ENCODE measurements around the gene CDSN.

Gene CDSN

GRCh38 chr6:31156641-31157040 lies 36.4 kb upstream of the CDSN start:
- no peak overlapping the region for H3K4me3 ChIP-seq (ENCODE audit: low read depth, low read length)
- TF ChIP-seq CTCF (IDR thresholded peaks at IDR 0.05; ENCODE audit: control insufficient read depth, extremely low read depth, insufficient read depth), result no peak
- DNase-seq (ENCODE audit: low read depth), result no peak

- no peak for TF ChIP-seq CTCF (IDR thresholded peaks at IDR 0.05; ENCODE audit: control insufficient read depth, extremely low read depth, insufficient read depth)
- no peak overlapping the region for H3K4me3 ChIP-seq (ENCODE audit: low read depth, low read length)
- DNase-seq (ENCODE audit: low read depth), result no peak
These were observed 34.2 kb upstream of the CDSN start for GRCh38 chr6:31154436-31154835.

- no peak for DNase-seq (ENCODE audit: low read depth)
- TF ChIP-seq CTCF (IDR thresholded peaks at IDR 0.05; ENCODE audit: control insufficient read depth, extremely low read depth, insufficient read depth), result no peak
These were observed 32.5 kb upstream of the CDSN start for GRCh38 chr6:31152781-31153180.

GRCh38 chr6:31149827-31150447 lies 29.7 kb upstream of the CDSN start:
- peak; percentile 50 for DNase-seq (ENCODE audit: low read depth)
- H3K4me3 ChIP-seq (ENCODE audit: low read depth, low read length), result no peak overlapping the region
- no peak for TF ChIP-seq CTCF (IDR thresholded peaks at IDR 0.05; ENCODE audit: control insufficient read depth, extremely low read depth, insufficient read depth)

More at GRCh38 chr6:31152781-31153180, 32.5 kb upstream of the CDSN start:
- no peak overlapping the region for H3K4me3 ChIP-seq (ENCODE audit: low read depth, low read length)

GRCh38 chr6:31145386-31145785 lies 25.1 kb upstream of the CDSN start:
- TF ChIP-seq CTCF (IDR thresholded peaks at IDR 0.05; ENCODE audit: control insufficient read depth, extremely low read depth, insufficient read depth), result no peak
- no peak overlapping the region for H3K4me3 ChIP-seq (ENCODE audit: low read depth, low read length)

GRCh38 chr6:31144970-31145340 lies 24.7 kb upstream of the CDSN start:
- no peak for TF ChIP-seq CTCF (IDR thresholded peaks at IDR 0.05; ENCODE audit: control insufficient read depth, extremely low read depth, insufficient read depth)

More at GRCh38 chr6:31145386-31145785, 25.1 kb upstream of the CDSN start:
- DNase-seq (ENCODE audit: low read depth), result no peak

More at GRCh38 chr6:31144970-31145340, 24.7 kb upstream of the CDSN start:
- no peak overlapping the region for H3K4me3 ChIP-seq (ENCODE audit: low read depth, low read length)
- DNase-seq (ENCODE audit: low read depth), result no peak

All from LNCaP clone FGC (cell line).